ENCODE measurements around the gene VPS41. TPM values are rescaled to one million over a fixed set of nuclear protein-coding genes. Genes with fewer than 3 reads are reported as not detected.

Gene VPS41
- polyA plus RNA-seq, 3 donors, result 12.7 to 62.2 (median 56.7) TPM

- Histone ChIP-seq H3K4me3 (replicated peaks in 1 of 3; ENCODE audit: low read depth in 2 of 3, low read length in 3 of 3) (no peak overlapping the region), H3K4me2 (replicated peaks; ENCODE audit: extremely low read depth, low read length, poor library complexity, severe bottlenecking) (no peak overlapping the region), H4K20me1 (ENCODE audit: insufficient read depth, low read length) (no peaks in the 10 kb centered on the region), H3K36me3 (replicated peaks in 1 of 2; ENCODE audit: control insufficient read depth in 1 of 2, insufficient read depth in 2 of 2, low read length in 2 of 2) (no peaks in the 10 kb centered on the region), H3K9ac (ENCODE audit: insufficient read depth, low read length, poor library complexity, severe bottlenecking) (no peak overlapping the region), H2AFZ (ENCODE audit: insufficient read depth, low read depth, low read length, poor library complexity, severe bottlenecking) (no peak overlapping the region), H3K4me1 (ENCODE audit: control insufficient read depth in 1 of 2, insufficient read depth in 2 of 2, low read length in 2 of 2) (no peaks in the 10 kb centered on the region), H3K27me3 (ENCODE audit: control insufficient read depth in 2 of 2, insufficient read depth in 2 of 2, low read length in 2 of 2) (no peaks in the 10 kb centered on the region), H3K9me3 (replicated peaks in 1 of 2; ENCODE audit: control insufficient read depth in 1 of 2, insufficient read depth in 1 of 2, low read length in 2 of 2) (no peaks in the 10 kb centered on the region), H3K79me2 (ENCODE audit: insufficient read depth, low read length) (no peaks in the 10 kb centered on the region), H3K27ac (ENCODE audit: low read depth in 1 of 2, low read length in 2 of 2) (no peak overlapping the region)
- no peak for TF ChIP-seq CTCF (IDR thresholded peaks at IDR 0.05)
- 65% methylated on average over 2 of the region's 4 CpGs for WGBS (ENCODE audit: insufficient coverage)
- H3K4me1 Mint-ChIP-seq, result peaks cover 8% of the 10 kb centered on the region
- peaks cover 0 to 7% (median 3%) of the 10 kb centered on the region in 7 donors for H3K9me3 Mint-ChIP-seq
- H3K36me3 Mint-ChIP-seq, result no peaks in the 10 kb centered on the region
- intact Hi-C loops (cut with micrococcal nuclease), result no loop called here
- DNase-seq, result no peak
- H3K27ac Mint-ChIP-seq, result peak overlapping the region in 1 of 7 donors; percentile 42
- H3K27me3 Mint-ChIP-seq (ENCODE audit: low read depth in 3 of 3), result peaks cover 0 to 2% (median 1%) of the 10 kb centered on the region in 3 donors
- H3K4me3 Mint-ChIP-seq, result no peak overlapping the region
These were observed 45.0 kb upstream of the VPS41 start for GRCh38 chr7:38953971-38954370.

DNA sequence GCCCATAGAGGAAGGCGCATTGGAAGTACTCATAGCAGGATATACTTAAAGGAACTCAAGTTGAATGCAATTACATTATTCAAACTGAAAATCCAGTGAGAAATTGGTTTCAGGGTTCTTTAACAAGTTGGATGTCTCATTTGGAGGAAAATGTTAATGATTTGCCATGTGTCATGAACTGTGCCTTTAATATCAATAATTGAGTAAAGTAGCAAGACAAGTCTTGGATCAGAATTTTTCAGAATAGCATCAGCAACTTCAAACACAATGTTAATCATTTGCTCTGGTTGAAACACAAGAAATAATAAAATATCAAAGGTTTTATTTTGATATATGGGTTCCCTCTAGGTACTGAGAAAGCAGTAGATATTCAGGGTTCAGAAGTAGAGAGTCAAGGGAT is 44.2 kb upstream of the VPS41 start:
- Mint-ChIP-seq H3K4me1 (peaks cover 8% of the 10 kb centered on the region), H3K36me3 (no peaks in the 10 kb centered on the region), H3K27me3 (ENCODE audit: low read depth in 3 of 3) (peaks cover 0 to 2% (median 1%) of the 10 kb centered on the region in 3 donors), H3K4me3 (no peak overlapping the region), H3K27ac (no peak overlapping the region), H3K9me3 (peaks cover 0 to 3% (median 0%) of the 10 kb centered on the region in 7 donors)
- H3K4me3 ChIP-seq (replicated peaks in 1 of 3; ENCODE audit: low read depth in 2 of 3, low read length in 3 of 3), result no peak overlapping the region
- no peaks in the 10 kb centered on the region for H3K79me2 ChIP-seq (ENCODE audit: insufficient read depth, low read length)
- H3K4me1 ChIP-seq (ENCODE audit: control insufficient read depth in 1 of 2, insufficient read depth in 2 of 2, low read length in 2 of 2), result no peaks in the 10 kb centered on the region
- no peaks in the 10 kb centered on the region for H3K36me3 ChIP-seq (replicated peaks in 1 of 2; ENCODE audit: control insufficient read depth in 1 of 2, insufficient read depth in 2 of 2, low read length in 2 of 2)
- 100% methylated on average over 1 of the region's 1 CpG for WGBS (ENCODE audit: insufficient coverage)
- no peak for TF ChIP-seq CTCF (IDR thresholded peaks at IDR 0.05)
- no peaks in the 10 kb centered on the region for H3K9me3 ChIP-seq (replicated peaks in 1 of 2; ENCODE audit: control insufficient read depth in 1 of 2, insufficient read depth in 1 of 2, low read length in 2 of 2)
- intact Hi-C loops (cut with micrococcal nuclease), result no loop called here
- H3K4me2 ChIP-seq (replicated peaks; ENCODE audit: extremely low read depth, low read length, poor library complexity, severe bottlenecking), result no peak overlapping the region
- no peak overlapping the region for H3K27ac ChIP-seq (ENCODE audit: low read depth in 1 of 2, low read length in 2 of 2)
- H3K27me3 ChIP-seq (ENCODE audit: control insufficient read depth in 2 of 2, insufficient read depth in 2 of 2, low read length in 2 of 2), result no peaks in the 10 kb centered on the region
- no peak for DNase-seq
- H2AFZ ChIP-seq (ENCODE audit: insufficient read depth, low read depth, low read length, poor library complexity, severe bottlenecking), result no peak overlapping the region
- H4K20me1 ChIP-seq (ENCODE audit: insufficient read depth, low read length), result no peaks in the 10 kb centered on the region
- H3K9ac ChIP-seq (ENCODE audit: insufficient read depth, low read length, poor library complexity, severe bottlenecking), result no peak overlapping the region

Measured in CD14-positive monocyte (primary cell).